Stomach (tissue), 19 donors: Measurements from ENCODE around the gene CORO2B. TPM values are rescaled to one million over a fixed set of nuclear protein-coding genes. Genes with fewer than 3 reads are reported as not detected.

Experiments
- DNase-seq, 2 donors: peaks; one replicate each; pipeline versions ENCODE4 v3.0.0 to v3.0.0-alpha.2; 2013 to 2019
- H3K27ac ChIP-seq, 5 donors: fragments of 200-600 bp in 4 of 5; sonication (generic) in 4 of 5; one replicate each; pipeline ENCODE4 v1.5.1; 2013 to 2019; ENCODE audit warnings: mild to moderate bottlenecking in 1 of 5, moderate library complexity in 1 of 5
- H3K27me3 ChIP-seq, 3 donors: fragments of 200-600 bp; sonication (generic); one replicate each; pipeline ENCODE4 v1.5.1; 2017 to 2019; ENCODE audit warnings: mixed run types in 1 of 3
- H3K36me3 ChIP-seq, 4 donors: fragments of 200-600 bp; sonication (generic); 1 replicate in 3 of 4; 2 replicates in 1 of 4; pipeline ENCODE4 v1.5.1; 2016 to 2019
- H3K4me1 ChIP-seq, 4 donors: fragments of 200-600 bp; sonication (generic); one replicate each; pipeline ENCODE4 v1.5.1; 2016 to 2019
- H3K4me3 ChIP-seq, 4 donors: fragments of 200-600 bp; sonication (generic) in 3 of 4; one replicate each; pipeline ENCODE4 v1.5.1; 2016 to 2019; ENCODE audit warnings: mild to moderate bottlenecking in 1 of 4
- H3K9me3 ChIP-seq, 4 donors: fragments of 200-600 bp; sonication (generic); one replicate each; pipeline ENCODE4 v1.5.1; 2016 to 2019
- CTCF ChIP-seq, 7 experiments: fragments of 450-650 bp in 4 of 7; fragments of 200-600 bp in 3 of 7; sonication (generic) in 3 of 7; IDR thresholded peaks; one replicate each; pipeline ENCODE4 v1.5.1; 2016 to 2019; ENCODE audit warnings: antibody characterized with exemption in 7 of 7, control low read depth in 2 of 7, mild to moderate bottlenecking in 1 of 7
- EP300 ChIP-seq: sonication (generic); formaldehyde crosslinking; IDR thresholded peaks from one replicate; pipeline ENCODE4 v1.6.1; 2017; ENCODE audit warnings: antibody characterized with exemption
- POLR2A ChIP-seq, 4 donors: fragments of 450-650 bp; IDR thresholded peaks; one replicate each; pipeline ENCODE4 v1.6.1; 2016; ENCODE audit warnings: antibody characterized with exemption in 4 of 4, control low read depth in 2 of 4, mild to moderate bottlenecking in 1 of 4, moderate library complexity in 1 of 4
- POLR2AphosphoS5 ChIP-seq, 3 donors: sonication (generic); formaldehyde crosslinking; IDR thresholded peaks; one replicate each; pipeline ENCODE4 v1.6.1; 2016; ENCODE audit warnings: antibody characterized with exemption in 3 of 3
- WGBS, 5 donors: extraction: QIAGEN DNeasy Blood & Tissue Kit in 3 of 5; methylation state at CpG; one replicate each; pipeline versions ENCODE4 v1.1.5 to v1.1.7; 2013 to 2018; 5-methylcytosine and 5-hydroxymethylcytosine counted together
- intact Hi-C: fragments of 100-400 bp; cut with DNase I; formaldehyde crosslinking; loops from one replicate; pipeline ENCODE4 v1.15.1; 2023; ENCODE audit warnings: low total_unique reads
- long read RNA-seq, 10 donors: transcript quantifications; one replicate each; lab custom pipeline, GENCODE V29; 2026
- polyA plus RNA-seq, 3 donors: library from polyadenylated mRNA; stranded (reverse); fragments of 200-250 nt; gene quantifications; one replicate each; pipeline ENCODE4 v1.2.3, GENCODE V29; 2013
- total RNA-seq, 5 donors: library from RNA; depleted of rRNA; stranded (reverse); fragments of >200 nt; gene quantifications; one replicate each; pipeline versions ENCODE4 v1.1.0 to v1.2.3, GENCODE V29; 2014 to 2016
- donor health status: healthy with polysubstance abuse.
- donor health status: Bipolar disorder and iron deficiency.
- donor health status: healthy.

Gene CORO2B
- 1 to 10 TPM in 3 of 5 donors, under 1 TPM in 1, not detected in 1; 0.89 to 2.8 (median 1.7) TPM for total RNA-seq
- 1 to 10 TPM; 1.2 to 3.7 (median 3.2) TPM for polyA plus RNA-seq
- long read RNA-seq, donor 1 = 0 reads
- long read RNA-seq, donor 2, partial matches to known transcripts = 0 of 2 reads
- long read RNA-seq, donor 2, other reads (novel, unspliced or antisense) = 0 of 2 reads
- long read RNA-seq, donor 3 = 0 reads
- long read RNA-seq, donor 4 = 0 reads
- long read RNA-seq, donor 5, partial matches to known transcripts = 0 of 2 reads
- long read RNA-seq, donor 5, other reads (novel, unspliced or antisense) = 0 of 2 reads
- long read RNA-seq, donor 6, transcript CORO2B-204 (12 exons, 3,566 nt) = major isoform, 5 of 5 reads
- long read RNA-seq, donor 6, partial matches to known transcripts = 0 of 5 reads
- long read RNA-seq, donor 6, other reads (novel, unspliced or antisense) = 0 of 5 reads
- long read RNA-seq, donor 7 = 0 reads
- long read RNA-seq, donor 8 = 0 reads
- long read RNA-seq, donor 9, partial matches to known transcripts = 124 of 174 reads
- long read RNA-seq, donor 9, other reads (novel, unspliced or antisense) = 50 of 174 reads
- long read RNA-seq, donor 10 = 0 reads

- Histone ChIP-seq H3K36me3 (no peaks in the 10 kb centered on the region), H3K4me1 (peaks cover 13 to 27% (median 25%) of the 10 kb centered on the region in 4 donors), H3K9me3 (no peaks in the 10 kb centered on the region), H3K27ac (peak within 1 kb of the TSS; percentile 43 to 86 (median 65)), H3K27me3 (peaks cover 0 to 61% (median 33%) of the 10 kb centered on the region in 3 donors), H3K4me3 (peak within 1 kb of the TSS; percentile 56 to 79 (median 62))
- 2 to 5% (median 4%) methylated on average over 11 to 95 of the region's 95 CpGs for WGBS, 5 donors
- DNase-seq = peak in 1 of 2 donors; percentile 75
- intact Hi-C loops = no loop called here
- TF ChIP-seq POLR2A (IDR thresholded peaks at IDR 0.05) (no peak), EP300 (no peak), POLR2AphosphoS5 (IDR thresholded peaks at IDR 0.05) (no peak), CTCF (IDR thresholded peaks at IDR 0.05) (no peak)
Observed at GRCh38 chr15:68578980-68579935, at the start of gene CORO2B. TSS of gene CORO2B (plus strand) at chr15:68578993. CDS start at chr15:68579263, 270 bp downstream.

- Histone ChIP-seq H3K36me3 (no peaks in the 10 kb centered on the region), H3K4me3 (no peak overlapping the region), H3K27ac (no peak overlapping the region), H3K27me3 (no peaks in the 10 kb centered on the region), H3K9me3 (peaks cover 0 to 20% (median 10%) of the 10 kb centered on the region in 4 donors), H3K4me1 (peaks cover 0 to 11% (median 0%) of the 10 kb centered on the region in 4 donors)
- no peak for TF ChIP-seq POLR2AphosphoS5 (IDR thresholded peaks at IDR 0.05)
- no peak for TF ChIP-seq POLR2A (IDR thresholded peaks at IDR 0.05)
- no peak for TF ChIP-seq EP300
- no peak for TF ChIP-seq CTCF (IDR thresholded peaks at IDR 0.05)
- DNase-seq = no peak
- intact Hi-C loops = no loop called here
- WGBS, 5 donors = 96 to 100% (median 98%) methylated on average over 2 of the region's 2 CpGs
Observed at GRCh38 chr15:68531387-68532179, 47.2 kb upstream of the CORO2B start.

GRCh38 chr15:68536331-68537095 lies 42.3 kb upstream of the CORO2B start:
- H3K36me3 ChIP-seq = no peaks in the 10 kb centered on the region
- peaks cover 0 to 24% (median 8%) of the 10 kb centered on the region in 4 donors for H3K9me3 ChIP-seq
- WGBS, 5 donors = 53 to 68% (median 65%) methylated on average over 4 of the region's 4 CpGs
- H3K27ac ChIP-seq = no peak overlapping the region
- no peak for DNase-seq
- no peaks in the 10 kb centered on the region for H3K4me1 ChIP-seq
- H3K4me3 ChIP-seq = no peak overlapping the region
- intact Hi-C loops = no loop called here
- TF ChIP-seq POLR2A (IDR thresholded peaks at IDR 0.05) (no peak), POLR2AphosphoS5 (IDR thresholded peaks at IDR 0.05) (peak in 1 of 3 donors; percentile 15)
- H3K27me3 ChIP-seq = no peaks in the 10 kb centered on the region

- TF ChIP-seq CTCF (IDR thresholded peaks at IDR 0.05) = no peak
- intact Hi-C loops = no loop called here
- peaks cover 0 to 19% (median 5%) of the 10 kb centered on the region in 4 donors for H3K9me3 ChIP-seq
- no peaks in the 10 kb centered on the region for H3K4me1 ChIP-seq
- H3K36me3 ChIP-seq = no peaks in the 10 kb centered on the region
- no peak overlapping the region for H3K27ac ChIP-seq
- H3K4me3 ChIP-seq = no peak overlapping the region
- DNase-seq = no peak
- no peaks in the 10 kb centered on the region for H3K27me3 ChIP-seq
Observed at GRCh38 chr15:68537097-68537496, 41.7 kb upstream of the CORO2B start.
